Endothelial cell of umbilical vein (primary cell): ENCODE results near the gene C5. TPM values are rescaled to one million over a fixed set of nuclear protein-coding genes. Genes with fewer than 3 reads are reported as not detected.

ENCODE experiments used
- BruUV-seq: library from RNA; stranded (reverse); fragments of 400-500 nt; replicated peaks from 2 replicates; lab custom pipeline; 2021; lab: Mats Ljungman, UMichigan
- CTCF ChIA-PET: fragments of 300-600, 350-600 bp; sonication (Branson Sonifier 250); formaldehyde crosslinking; loops from one replicate; lab custom pipeline; 2021; ENCODE audit warnings: antibody characterized with exemption, inconsistent platforms; lab: Charles Lee
- POLR2A ChIA-PET: fragments of 300-600, 350-600 bp; sonication (Branson Sonifier 250); formaldehyde crosslinking; loops from one replicate; lab custom pipeline; 2021; ENCODE audit warnings: antibody characterized with exemption, inconsistent platforms; lab: Charles Lee
- DNase-seq: peaks from one replicate; pipeline ENCODE4 v3.0.0-alpha.2; 2011; ENCODE audit warnings: low read depth, low spot score
- FAIRE-seq: peaks from 2 replicates; lab custom pipeline; 2011; peaks lifted over from hg19 to GRCh38; lab: Jason Lieb, UNC
- H2AFZ ChIP-seq: 2 replicates; pipeline ENCODE4 v1.6.0; 2012; ENCODE audit warnings: low read depth, low read length, control low read depth, inconsistent platforms
- H3K27ac ChIP-seq: 2 replicates; pipeline ENCODE4 v1.5.1; 2011; ENCODE audit warnings: low read depth, mild to moderate bottlenecking, control low read depth, low read length, moderate library complexity; ENCODE audit not compliant: insufficient read depth
- H3K27me3 ChIP-seq, 2 experiments: 2 replicates each; pipeline versions ENCODE4 v1.6.0 to v1.6.1; 2011; ENCODE audit warnings: low read length in 2 of 2, mixed read lengths in 1 of 2; ENCODE audit not compliant: control insufficient read depth in 2 of 2, insufficient read depth in 2 of 2
- H3K36me3 ChIP-seq, 2 experiments: 2 replicates in 1 of 2; 3 replicates in 1 of 2; pipeline ENCODE4 v1.5.1; 2011; ENCODE audit warnings: low read length in 2 of 2, mild to moderate bottlenecking in 1 of 2, moderate library complexity in 1 of 2; ENCODE audit not compliant: control insufficient read depth in 2 of 2, insufficient read depth in 2 of 2; ENCODE audit errors: extremely low read depth in 1 of 2
- H3K4me1 ChIP-seq: 3 replicates; pipeline ENCODE4 v1.5.1; 2011; ENCODE audit warnings: mild to moderate bottlenecking, low read length; ENCODE audit not compliant: control insufficient read depth, insufficient read depth; ENCODE audit errors: extremely low read depth
- H3K4me2 ChIP-seq: 2 replicates; pipeline ENCODE4 v1.6.1; 2011; ENCODE audit warnings: low read length, control low read depth, mixed read lengths; ENCODE audit not compliant: insufficient read depth
- H3K4me3 ChIP-seq, 3 experiments: fragments of 200-600 bp in 1 of 3; sonication (generic), shearing (Covaris generic) in 1 of 3; replicated peaks in 1 of 3; 2 replicates each; pipeline ENCODE4 v1.5.1; 2011 to 2016; ENCODE audit warnings: control low read depth in 3 of 3, low read length in 3 of 3, mild to moderate bottlenecking in 2 of 3, inconsistent platforms in 1 of 3, low read depth in 1 of 3, moderate library complexity in 1 of 3; ENCODE audit not compliant: insufficient read depth in 1 of 3
- H3K79me2 ChIP-seq: 2 replicates; pipeline ENCODE4 v1.6.0; 2012; ENCODE audit warnings: low read length, inconsistent platforms; ENCODE audit not compliant: control insufficient read depth, insufficient read depth
- H3K9ac ChIP-seq: replicated peaks from 2 replicates; pipeline ENCODE3; 2011; ENCODE audit warnings: low read length, control low read depth; ENCODE audit not compliant: insufficient read depth; ENCODE audit errors: extremely low read depth
- H3K9me1 ChIP-seq: replicated peaks from 3 replicates; pipeline ENCODE4 v1.6.0; 2011; ENCODE audit warnings: mild to moderate bottlenecking, low read length; ENCODE audit not compliant: control insufficient read depth, insufficient read depth; ENCODE audit errors: extremely low read depth
- H3K9me3 ChIP-seq: replicated peaks from 2 replicates; pipeline ENCODE4 v1.5.1; 2012; ENCODE audit warnings: low read length, inconsistent platforms; ENCODE audit not compliant: control insufficient read depth, insufficient read depth
- H4K20me1 ChIP-seq: replicated peaks from 2 replicates; pipeline ENCODE3; 2011; ENCODE audit warnings: mild to moderate bottlenecking, low read length; ENCODE audit not compliant: control insufficient read depth, insufficient read depth; ENCODE audit errors: extremely low read depth
- CTCF ChIP-seq, 2 donors: IDR thresholded peaks; 1 replicate in 1 of 2; 2 replicates in 1 of 2; pipeline ENCODE4 v1.5.1; 2011; ENCODE audit warnings: low read length in 2 of 2, mild to moderate bottlenecking in 2 of 2, moderate library complexity in 2 of 2, control low read depth in 1 of 2, inconsistent platforms in 1 of 2, low read depth in 1 of 2; ENCODE audit not compliant: insufficient read depth in 1 of 2; ENCODE audit errors: extremely low read depth in 1 of 2
- EZH2 ChIP-seq: IDR thresholded peaks from 2 replicates; pipeline ENCODE4 v1.6.1; 2012; ENCODE audit warnings: borderline replicate concordance, low read depth, mild to moderate bottlenecking, moderate library complexity, low read length, inconsistent platforms; ENCODE audit not compliant: severe bottlenecking
- FOS ChIP-seq: IDR thresholded peaks from 2 replicates; pipeline ENCODE4 v1.6.1; 2011; ENCODE audit warnings: mild to moderate bottlenecking, low read length, moderate library complexity, borderline replicate concordance; ENCODE audit not compliant: insufficient read depth
- GATA2 ChIP-seq: IDR thresholded peaks from 2 replicates; pipeline ENCODE4 v1.7.0; 2011; ENCODE audit warnings: low read depth, mild to moderate bottlenecking, moderate library complexity, mixed read lengths, low read length; ENCODE audit not compliant: insufficient read length, insufficient read depth
- JUN ChIP-seq: IDR thresholded peaks from 2 replicates; pipeline ENCODE4 v1.6.1; 2011; ENCODE audit warnings: borderline replicate concordance, low read depth; ENCODE audit not compliant: insufficient read length, insufficient read depth
- MAX ChIP-seq: IDR thresholded peaks from 2 replicates; pipeline ENCODE4 v1.6.1; 2011; ENCODE audit not compliant: insufficient read depth, insufficient read length
- MYC ChIP-seq: IDR thresholded peaks from one replicate; pipeline ENCODE4 v1.6.1; 2011; ENCODE audit warnings: mild to moderate bottlenecking, low read depth, low read length
- POLR2A ChIP-seq: IDR thresholded peaks from 2 replicates; pipeline ENCODE4 v1.6.1; 2012; ENCODE audit warnings: low read depth, mild to moderate bottlenecking, control low read depth, low read length
- POLR2AphosphoS5 ChIP-seq: IDR thresholded peaks from 2 replicates; pipeline ENCODE4 v1.6.1; 2012; ENCODE audit warnings: low read depth, mild to moderate bottlenecking, control low read depth, low read length, moderate library complexity; ENCODE audit not compliant: insufficient read depth
- dilution Hi-C: fragments of 300-500 bp; cut with MboI; formaldehyde crosslinking; loops from one replicate; pipeline ENCODE4 v1.15.0; 2019; ENCODE audit warnings: low sequenced_read_pairs; ENCODE audit not compliant: extremely low pct_ligation_motif_present
- intact Hi-C: fragments of 100-400 bp; cut with micrococcal nuclease; formaldehyde crosslinking; loops from one replicate; pipeline ENCODE4 v1.10.0; 2022
- polyA plus RNA-seq, 4 experiments: library from polyadenylated mRNA; depleted of rRNA in 3 of 4; stranded (reverse) in 3 of 4; unstranded in 1 of 4; fragments of >200 nt; gene quantifications; 2 replicates each; pipeline versions ENCODE4 v1.2.1 to v1.2.3, GENCODE V29; 2011 to 2012; ENCODE audit warnings: missing spikeins in 1 of 4
- total RNA-seq: library from RNA; stranded (reverse); gene quantifications from 2 replicates; pipeline ENCODE4 v1.2.3, GENCODE V29; 2021

C5 gene
- total and polyA plus RNA-seq, 2 donors (not counting 3 experiments of a cell fraction or from before 2014, with no cell fraction given): 0.79 to 1.6 TPM

GRCh38 chr9:120916991-120917880, 132.8 kb downstream of the C5 start:
- Histone ChIP-seq H3K79me2 (no peaks in the 10 kb centered on the region), H3K27ac (no peak overlapping the region), H2AFZ (no peak overlapping the region), H3K4me1 (no peaks in the 10 kb centered on the region), H3K4me3 (no peak overlapping the region), H4K20me1 (no peaks in the 10 kb centered on the region), H3K27me3 (no peaks in the 10 kb centered on the region), H3K4me2 (no peak overlapping the region), H3K36me3 (no peaks in the 10 kb centered on the region), H3K9me3 (no peaks in the 10 kb centered on the region), H3K9ac (no peak overlapping the region), H3K9me1 (no peaks in the 10 kb centered on the region)
- intact Hi-C loops: no loop called here
- TF ChIP-seq JUN: no peak
- no peak for FAIRE-seq
- ChIA-PET CTCF (interaction anchor here (0.6 to 2.2 kb wide), 5 partner anchors 9 to 143 kb away, joined by 3 to 11 read pairs (median 4); no protein-coding TSS in a partner anchor), POLR2A (no interaction called here)
- BruUV-seq: no TSS peak
- dilution Hi-C loops: no loop called here
- DNase-seq: no peak

- BruUV-seq: no TSS peak
Measured at GRCh38 chr9:120916588-120916987, 133.5 kb downstream of the C5 start.

More at GRCh38 chr9:120916588-120916987, 133.5 kb downstream of the C5 start:
- Histone ChIP-seq H3K4me1 (no peaks in the 10 kb centered on the region), H2AFZ (no peak overlapping the region), H3K79me2 (no peaks in the 10 kb centered on the region), H3K4me3 (no peak overlapping the region), H3K9me3 (no peaks in the 10 kb centered on the region), H3K27ac (no peak overlapping the region), H3K4me2 (no peak overlapping the region), H3K9ac (no peak overlapping the region), H3K36me3 (no peaks in the 10 kb centered on the region), H3K27me3 (no peaks in the 10 kb centered on the region), H4K20me1 (no peaks in the 10 kb centered on the region), H3K9me1 (no peaks in the 10 kb centered on the region)
- ChIA-PET CTCF (interaction anchor here (0.6 to 2.2 kb wide), 4 partner anchors 9 to 143 kb away, joined by 3 to 11 read pairs (median 4); no protein-coding TSS in a partner anchor), POLR2A (no interaction called here)
- DNase-seq (no peak), FAIRE-seq (no peak)
- intact Hi-C loops (no loop called here), dilution Hi-C loops (no loop called here)
- TF ChIP-seq FOS: no peak
- TF ChIP-seq MAX: no peak
- no peak for TF ChIP-seq JUN
- no peak for TF ChIP-seq EZH2
- TF ChIP-seq MYC: no peak
- no peak for TF ChIP-seq POLR2AphosphoS5
- no peak for TF ChIP-seq POLR2A
- TF ChIP-seq CTCF (IDR thresholded peaks at IDR 0.05; ENCODE audit: extremely low read depth in 1 of 2, insufficient read depth in 1 of 2, low read depth in 1 of 2, low read length in 2 of 2): no peak
- TF ChIP-seq GATA2: no peak
